ENCODE data around the gene EGFL7. TPM values are rescaled to one million over a fixed set of nuclear protein-coding genes. Genes with fewer than 3 reads are reported as not detected.

EGFL7 gene
- total and polyA plus RNA-seq, 2 of the 13 experiments (the other 11 are each of a cell fraction or from before 2014, with no cell fraction given): 0.20 to 5.1 TPM

DNA sequence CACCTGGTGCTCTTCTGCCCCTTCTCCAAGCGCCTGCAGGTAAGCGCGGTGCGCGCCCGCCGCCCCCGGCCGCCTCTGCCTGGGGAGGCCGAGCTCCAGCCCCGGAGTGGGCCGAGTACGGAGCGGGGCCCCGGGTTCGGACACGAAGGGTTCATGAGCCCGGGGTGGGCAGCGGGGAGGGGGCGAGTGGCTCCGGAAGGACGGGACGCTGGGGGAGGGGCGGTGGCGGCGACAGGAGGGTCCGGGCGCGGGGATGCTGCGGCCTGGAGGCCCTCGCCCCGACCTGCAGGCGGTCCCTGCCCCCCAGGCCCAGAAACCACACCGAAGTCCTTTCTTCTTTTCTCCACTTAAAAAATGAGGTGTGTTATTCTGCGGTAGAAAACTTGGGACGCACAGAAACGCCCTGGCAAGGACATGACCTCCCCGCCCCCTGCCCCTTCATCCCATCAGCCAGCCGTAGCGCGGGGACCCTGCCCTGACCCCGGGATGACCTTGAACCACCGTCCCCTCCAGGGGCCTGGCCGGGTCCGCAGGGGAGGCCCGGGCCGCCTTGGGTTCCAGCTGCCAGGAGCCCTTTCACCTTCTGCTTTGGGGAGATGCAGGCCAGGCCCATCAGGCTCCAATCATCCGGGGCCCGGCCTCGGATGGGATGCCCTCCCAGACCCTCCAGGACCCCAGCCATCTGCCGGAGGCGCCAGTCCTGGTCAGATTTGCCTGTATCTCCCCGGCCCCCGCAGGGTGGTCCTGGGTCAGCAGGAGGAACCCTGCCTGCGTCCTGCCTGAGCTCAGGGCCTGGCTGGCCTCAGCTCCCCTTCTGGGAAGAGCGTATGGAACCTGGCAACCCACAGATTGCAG is 50.2 kb downstream of the EGFL7 start:
- Histone ChIP-seq H4K20me1 (ENCODE audit: insufficient read depth, low read length) (no peaks in the 10 kb centered on the region), H3K9ac (ENCODE audit: insufficient read depth, low read depth, low read length) (peak overlapping the region; percentile 43; the same call in 1 of the 2 replicates), H3K4me1 (ENCODE audit: insufficient read depth, low read length) (peaks cover 27% of the 10 kb centered on the region), H3K36me3 (replicated peaks in 1 of 2; ENCODE audit: control insufficient read depth in 1 of 2, insufficient read depth in 2 of 2, low read length in 2 of 2) (no peaks in the 10 kb centered on the region), H3K27ac (ENCODE audit: extremely low read length, insufficient read depth, low read length) (no peak overlapping the region), H3K9me3 (ENCODE audit: low read length) (no peaks in the 10 kb centered on the region), H3K79me2 (ENCODE audit: insufficient read depth, low read length) (no peaks in the 10 kb centered on the region), H3K4me3 (replicated peaks in 1 of 3; ENCODE audit: insufficient read depth in 1 of 3, low read depth in 2 of 3, low read length in 3 of 3) (peak overlapping the region; percentile 32 to 66 (median 54); a peak in 5 of 6 replicates), H3K4me2 (ENCODE audit: low read depth, low read length) (peak overlapping the region; percentile 65), H2AFZ (ENCODE audit: low read length) (no peak overlapping the region), H3K27me3 (ENCODE audit: control insufficient read depth in 1 of 2, insufficient read depth in 2 of 2, low read length in 2 of 2) (peaks cover 5 to 42% of the 10 kb centered on the region in 2 experiments; a peak in 3 of 5 replicates)
- CTCF ChIA-PET (ENCODE audit: low intra/inter-chr PET ratio, low total read pairs): no interaction called here
- ATAC-seq: peak; percentile 4; the same call in 2 of the 3 replicates
- FAIRE-seq: no peak
- BruUV-seq (replicated peaks): no TSS peak
- intact Hi-C loops (cut with micrococcal nuclease; ENCODE audit: unreplicated experiment): no loop called here
- in situ Hi-C loops (cut with HindIII; ENCODE audit: extremely low pct_ligation_motif_present, low pct_unique_long_range_greater_than_20kb): no loop called here
- peak; percentile 70 for TF ChIP-seq ESRRA (CRISPR knock-in tag; IDR thresholded peaks at IDR 0.05; ENCODE audit: low read depth)
- TF ChIP-seq, protein P1, sequence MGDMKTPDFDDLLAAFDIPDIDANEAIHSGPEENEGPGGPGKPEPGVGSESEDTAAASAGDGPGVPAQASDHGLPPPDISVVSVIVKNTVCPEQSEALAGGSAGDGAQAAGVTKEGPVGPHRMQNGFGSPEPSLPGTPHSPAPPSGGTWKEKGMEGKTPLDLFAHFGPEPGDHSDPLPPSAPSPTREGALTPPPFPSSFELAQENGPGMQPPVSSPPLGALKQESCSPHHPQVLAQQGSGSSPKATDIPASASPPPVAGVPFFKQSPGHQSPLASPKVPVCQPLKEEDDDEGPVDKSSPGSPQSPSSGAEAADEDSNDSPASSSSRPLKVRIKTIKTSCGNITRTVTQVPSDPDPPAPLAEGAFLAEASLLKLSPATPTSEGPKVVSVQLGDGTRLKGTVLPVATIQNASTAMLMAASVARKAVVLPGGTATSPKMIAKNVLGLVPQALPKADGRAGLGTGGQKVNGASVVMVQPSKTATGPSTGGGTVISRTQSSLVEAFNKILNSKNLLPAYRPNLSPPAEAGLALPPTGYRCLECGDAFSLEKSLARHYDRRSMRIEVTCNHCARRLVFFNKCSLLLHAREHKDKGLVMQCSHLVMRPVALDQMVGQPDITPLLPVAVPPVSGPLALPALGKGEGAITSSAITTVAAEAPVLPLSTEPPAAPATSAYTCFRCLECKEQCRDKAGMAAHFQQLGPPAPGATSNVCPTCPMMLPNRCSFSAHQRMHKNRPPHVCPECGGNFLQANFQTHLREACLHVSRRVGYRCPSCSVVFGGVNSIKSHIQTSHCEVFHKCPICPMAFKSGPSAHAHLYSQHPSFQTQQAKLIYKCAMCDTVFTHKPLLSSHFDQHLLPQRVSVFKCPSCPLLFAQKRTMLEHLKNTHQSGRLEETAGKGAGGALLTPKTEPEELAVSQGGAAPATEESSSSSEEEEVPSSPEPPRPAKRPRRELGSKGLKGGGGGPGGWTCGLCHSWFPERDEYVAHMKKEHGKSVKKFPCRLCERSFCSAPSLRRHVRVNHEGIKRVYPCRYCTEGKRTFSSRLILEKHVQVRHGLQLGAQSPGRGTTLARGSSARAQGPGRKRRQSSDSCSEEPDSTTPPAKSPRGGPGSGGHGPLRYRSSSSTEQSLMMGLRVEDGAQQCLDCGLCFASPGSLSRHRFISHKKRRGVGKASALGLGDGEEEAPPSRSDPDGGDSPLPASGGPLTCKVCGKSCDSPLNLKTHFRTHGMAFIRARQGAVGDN (CRISPR knock-in tag; IDR thresholded peaks at IDR 0.05): 0 out of 2 replicates have a peak, but pooled peaks have one; percentile 10
- TF ChIP-seq ZNF550 (CRISPR knock-in tag; IDR thresholded peaks at IDR 0.05; ENCODE audit: borderline replicate concordance): 0 out of 2 replicates have a peak, but pooled peaks have one; percentile 66
- no peak for TF ChIP-seq SRF (IDR thresholded peaks at IDR 0.05; ENCODE audit: low read depth, low read length)
- no peak for TF ChIP-seq NONO (IDR thresholded peaks at IDR 0.05)
- no peak for TF ChIP-seq NONO (CRISPR knock-in tag; conservative IDR thresholded peaks at IDR 0.05)
- peak; percentile 35; the same call in 1 of the 2 replicates for TF ChIP-seq RARA (CRISPR knock-in tag; IDR thresholded peaks at IDR 0.05)
- DNase-seq (ENCODE audit: low spot score): no peak
- 0% methylated on average over 1 of the region's 56 CpGs for WGBS (ENCODE audit: low lambda C conversion rate)
- POLR2A ChIA-PET: interaction anchor here (0.6 to 3.8 kb wide), 2 partner anchors 15 to 805 kb away, joined by 5 to 17 read pairs; partner anchors contain the start of gene CAMSAP1

All from HepG2 (cell line).